OCI-M1 (cell line): Measurements from ENCODE around the gene CLTRN.
"Not testable (repeated sequence)": the region's sequence is repeated elsewhere in the genome, so short reads cannot be mapped to it uniquely, and the experiment has no call there.

Experiments used
- DNase-seq: peaks from one replicate; lab custom pipeline; 2025; lab: John Stamatoyannopoulos, UW

CLTRN gene

GRCh38 chrX:15664487-15665444 lies at the start of gene CLTRN:
Gene CLTRN (minus strand): TSS chrX:15664805. CDS start chrX:15664775, 30 bp downstream.
- DNase-seq, result no peak

GRCh38 chrX:15704273-15704672 lies 39.7 kb upstream of the CLTRN start:
- not testable (repeated sequence) for DNase-seq

GRCh38 chrX:15703809-15704208 lies 39.2 kb upstream of the CLTRN start:
- not testable (repeated sequence) for DNase-seq

- DNase-seq, result no peak
These were observed 38.1 kb upstream of the CLTRN start for GRCh38 chrX:15702488-15703371.

- DNase-seq, result no peak
These were observed 31.9 kb upstream of the CLTRN start for GRCh38 chrX:15696516-15696915.

GRCh38 chrX:15694941-15695451 lies 30.4 kb upstream of the CLTRN start:
- no peak for DNase-seq

- peak; percentile 77 for DNase-seq
These were observed 22.4 kb upstream of the CLTRN start for GRCh38 chrX:15686818-15687685.

- peak; percentile 5 for DNase-seq
These were observed 18.6 kb upstream of the CLTRN start for GRCh38 chrX:15683193-15683592.

GRCh38 chrX:15681433-15681832 lies 16.8 kb upstream of the CLTRN start:
- no peak for DNase-seq

- peak; percentile 36 for DNase-seq
These were observed 15.8 kb upstream of the CLTRN start for GRCh38 chrX:15680401-15680800.

GRCh38 chrX:15679246-15679645 lies 14.6 kb upstream of the CLTRN start:
- DNase-seq, result no peak

GRCh38 chrX:15678339-15678738 lies 13.7 kb upstream of the CLTRN start:
- DNase-seq, result no peak

GRCh38 chrX:15676886-15677285 lies 12.3 kb upstream of the CLTRN start:
- DNase-seq, result no peak

GRCh38 chrX:15675490-15675921 lies 10.9 kb upstream of the CLTRN start:
- no peak for DNase-seq

- peak; percentile 94 for DNase-seq
These were observed 10.4 kb upstream of the CLTRN start for GRCh38 chrX:15674841-15675489.

GRCh38 chrX:15674514-15674840 lies 9.9 kb upstream of the CLTRN start:
- no peak for DNase-seq

- no peak for DNase-seq
These were observed 9.4 kb upstream of the CLTRN start for GRCh38 chrX:15673970-15674369.

GRCh38 chrX:15672881-15673280 lies 8.3 kb upstream of the CLTRN start:
- DNase-seq, result no peak

- DNase-seq, result no peak
These were observed 1.2 kb downstream of the CLTRN start for GRCh38 chrX:15663439-15663838.

- not testable (repeated sequence) for DNase-seq
These were observed 9.8 kb downstream of the CLTRN start for GRCh38 chrX:15654804-15655203.

- DNase-seq, result no peak
These were observed 10.6 kb downstream of the CLTRN start for GRCh38 chrX:15653961-15654360.
